GM12875 (cell line): ENCODE results near the gene FERMT2.

Source experiments
- H3K4me3 ChIP-seq: one replicate; pipeline ENCODE4 v1.5.1; 2011; ENCODE audit warnings: low read depth, low read length, control low read depth
- TF ChIP-seq, protein P1 (sequence below): IDR thresholded peaks from 2 replicates; pipeline ENCODE4 v1.5.1; 2011; ENCODE audit warnings: low read depth, mild to moderate bottlenecking, control low read depth, inconsistent platforms, low read length, moderate library complexity, borderline replicate concordance; ENCODE audit not compliant: insufficient read depth

FERMT2 gene

DNA sequence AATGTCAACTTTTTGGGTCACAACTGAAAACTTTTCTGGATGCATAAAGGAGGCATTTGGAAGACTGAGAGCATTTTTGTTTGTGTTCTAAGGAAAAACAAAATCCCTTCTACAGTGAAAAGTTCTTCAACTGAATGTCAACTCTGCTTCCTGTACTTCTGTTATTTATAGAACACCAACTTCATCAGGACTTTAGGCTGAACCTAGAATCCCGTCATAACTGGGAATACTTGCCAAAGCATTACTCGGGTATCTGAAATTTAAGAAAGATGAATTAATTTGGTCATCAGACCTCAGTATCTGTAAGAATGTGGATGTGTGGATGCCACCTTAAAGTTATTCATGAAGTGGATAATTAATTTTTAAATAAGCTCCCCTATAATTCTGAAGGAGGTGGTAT lies 73.2 kb downstream of the FERMT2 start:
- TF ChIP-seq, protein P1, sequence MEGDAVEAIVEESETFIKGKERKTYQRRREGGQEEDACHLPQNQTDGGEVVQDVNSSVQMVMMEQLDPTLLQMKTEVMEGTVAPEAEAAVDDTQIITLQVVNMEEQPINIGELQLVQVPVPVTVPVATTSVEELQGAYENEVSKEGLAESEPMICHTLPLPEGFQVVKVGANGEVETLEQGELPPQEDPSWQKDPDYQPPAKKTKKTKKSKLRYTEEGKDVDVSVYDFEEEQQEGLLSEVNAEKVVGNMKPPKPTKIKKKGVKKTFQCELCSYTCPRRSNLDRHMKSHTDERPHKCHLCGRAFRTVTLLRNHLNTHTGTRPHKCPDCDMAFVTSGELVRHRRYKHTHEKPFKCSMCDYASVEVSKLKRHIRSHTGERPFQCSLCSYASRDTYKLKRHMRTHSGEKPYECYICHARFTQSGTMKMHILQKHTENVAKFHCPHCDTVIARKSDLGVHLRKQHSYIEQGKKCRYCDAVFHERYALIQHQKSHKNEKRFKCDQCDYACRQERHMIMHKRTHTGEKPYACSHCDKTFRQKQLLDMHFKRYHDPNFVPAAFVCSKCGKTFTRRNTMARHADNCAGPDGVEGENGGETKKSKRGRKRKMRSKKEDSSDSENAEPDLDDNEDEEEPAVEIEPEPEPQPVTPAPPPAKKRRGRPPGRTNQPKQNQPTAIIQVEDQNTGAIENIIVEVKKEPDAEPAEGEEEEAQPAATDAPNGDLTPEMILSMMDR = no peak
- H3K4me3 ChIP-seq = no peak overlapping the region

DNA sequence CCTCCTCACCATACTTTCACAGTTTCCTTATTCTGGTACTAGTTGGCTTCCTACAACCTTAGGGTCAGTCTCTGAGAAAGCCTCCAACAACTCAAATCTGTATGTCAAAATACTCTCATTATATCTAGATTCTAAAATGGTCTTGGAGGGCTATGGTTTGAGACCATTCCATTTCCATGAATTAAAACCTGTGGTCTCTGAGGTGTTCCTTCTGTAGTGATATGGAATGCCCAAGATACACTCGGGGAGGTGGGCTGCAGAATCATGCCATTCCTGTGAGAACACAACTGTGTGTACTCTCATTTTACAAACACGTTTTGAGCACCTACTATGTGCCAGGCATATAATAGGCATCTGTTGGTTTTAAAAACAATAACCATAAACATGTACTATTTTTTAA lies 74.0 kb downstream of the FERMT2 start:
- TF ChIP-seq, protein P1 = no peak
- no peak overlapping the region for H3K4me3 ChIP-seq

GRCh38 chr14:52876311-52876710 lies 74.5 kb downstream of the FERMT2 start:
- TF ChIP-seq, protein P1 = no peak
- no peak overlapping the region for H3K4me3 ChIP-seq

GRCh38 chr14:52875707-52876106 lies 75.1 kb downstream of the FERMT2 start:
- TF ChIP-seq, protein P1 = no peak
- no peak overlapping the region for H3K4me3 ChIP-seq

- TF ChIP-seq, protein P1 = no peak
Observed at GRCh38 chr14:52874389-52874788, 76.5 kb downstream of the FERMT2 start.

DNA sequence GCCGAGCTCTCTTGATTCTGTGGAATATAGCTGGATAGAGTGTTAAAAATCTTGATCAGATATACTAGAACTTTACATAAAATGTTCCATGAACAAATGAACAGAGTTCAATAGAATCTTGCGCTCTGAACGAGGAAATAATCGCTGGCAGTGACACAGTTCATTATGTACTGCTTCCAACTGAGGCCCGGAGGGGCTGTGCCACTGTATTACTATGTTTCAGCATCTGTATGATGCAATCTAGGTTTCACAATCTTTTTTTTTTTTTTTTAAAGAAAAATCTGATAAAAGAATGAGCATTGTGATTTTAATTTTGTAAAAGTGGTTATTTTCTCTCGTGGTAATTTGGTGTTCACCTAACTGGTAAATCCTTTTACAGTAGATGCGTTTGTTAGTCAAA lies 77.2 kb downstream of the FERMT2 start:
- no peak overlapping the region for H3K4me3 ChIP-seq
- TF ChIP-seq, protein P1 = no peak

More at GRCh38 chr14:52874389-52874788, 76.5 kb downstream of the FERMT2 start:
- no peak overlapping the region for H3K4me3 ChIP-seq

GRCh38 chr14:52873065-52873464 lies 77.8 kb downstream of the FERMT2 start:
- TF ChIP-seq, protein P1 = no peak
- no peak overlapping the region for H3K4me3 ChIP-seq
